CD14-positive monocyte (primary cell): Measurements from ENCODE around the gene CD37. TPM values are rescaled to one million over a fixed set of nuclear protein-coding genes. Genes with fewer than 3 reads are reported as not detected.

Experiments used
- DNase-seq, 3 donors: peaks; one replicate each; pipeline ENCODE4 v3.0.0-alpha.2; 2011 to 2022
- H2AFZ ChIP-seq: 2 replicates; pipeline ENCODE4 v1.6.0; 2012; ENCODE audit warnings: mild to moderate bottlenecking, low read depth, low read length, inconsistent platforms; ENCODE audit not compliant: insufficient read depth, poor library complexity, severe bottlenecking
- H3K27ac ChIP-seq, 2 donors: 1 replicate in 1 of 2; 2 replicates in 1 of 2; pipeline ENCODE4 v1.5.1; 2012 to 2013; ENCODE audit warnings: low read length in 2 of 2, control low read depth in 1 of 2, inconsistent platforms in 1 of 2, low read depth in 1 of 2, mild to moderate bottlenecking in 1 of 2
- H3K27me3 ChIP-seq, 2 donors: one replicate each; pipeline versions ENCODE4 v1.6.0 to v1.6.1; 2011 to 2013; ENCODE audit warnings: low read length in 2 of 2; ENCODE audit not compliant: control insufficient read depth in 2 of 2, insufficient read depth in 2 of 2
- H3K36me3 ChIP-seq, 2 donors: replicated peaks in 1 of 2; 1 replicate in 1 of 2; 2 replicates in 1 of 2; pipeline versions ENCODE4 v1.5.1 to v1.6.1; 2012 to 2013; ENCODE audit warnings: low read length in 2 of 2, control low read depth in 1 of 2, inconsistent platforms in 1 of 2, mild to moderate bottlenecking in 1 of 2; ENCODE audit not compliant: insufficient read depth in 2 of 2, control insufficient read depth in 1 of 2
- H3K4me1 ChIP-seq, 2 donors: 1 replicate in 1 of 2; 2 replicates in 1 of 2; pipeline versions ENCODE4 v1.5.1 to v1.6.1; 2012 to 2013; ENCODE audit warnings: low read length in 2 of 2, control low read depth in 1 of 2, inconsistent platforms in 1 of 2, mild to moderate bottlenecking in 1 of 2, moderate library complexity in 1 of 2; ENCODE audit not compliant: insufficient read depth in 2 of 2, control insufficient read depth in 1 of 2
- H3K4me2 ChIP-seq: replicated peaks from 2 replicates; pipeline ENCODE3; 2012; ENCODE audit warnings: low read length, moderate library complexity, mild to moderate bottlenecking; ENCODE audit not compliant: poor library complexity, severe bottlenecking; ENCODE audit errors: extremely low read depth
- H3K4me3 ChIP-seq, 3 experiments: fragments of 200-600 bp in 1 of 3; sonication (generic) in 1 of 3; replicated peaks in 1 of 3; 1 replicate in 2 of 3; 2 replicates in 1 of 3; pipeline ENCODE4 v1.5.1; 2011 to 2013; ENCODE audit warnings: low read length in 3 of 3, mild to moderate bottlenecking in 3 of 3, control low read depth in 2 of 3, low read depth in 2 of 3, inconsistent platforms in 1 of 3, moderate library complexity in 1 of 3
- H3K79me2 ChIP-seq: 2 replicates; pipeline ENCODE4 v1.6.0; 2012; ENCODE audit warnings: mild to moderate bottlenecking, control low read depth, inconsistent platforms, low read length, moderate library complexity; ENCODE audit not compliant: insufficient read depth
- H3K9ac ChIP-seq: 2 replicates; pipeline ENCODE4 v1.6.0; 2017; ENCODE audit warnings: low read length, mild to moderate bottlenecking; ENCODE audit not compliant: insufficient read depth, poor library complexity, severe bottlenecking
- H3K9me3 ChIP-seq, 2 donors: replicated peaks in 1 of 2; 1 replicate in 1 of 2; 2 replicates in 1 of 2; pipeline versions ENCODE4 v1.5.1 to v1.6.1; 2012 to 2013; ENCODE audit warnings: low read length in 2 of 2, control low read depth in 1 of 2; ENCODE audit not compliant: control insufficient read depth in 1 of 2, insufficient read depth in 1 of 2
- H4K20me1 ChIP-seq: 2 replicates; pipeline ENCODE4 v1.6.0; 2012; ENCODE audit warnings: mild to moderate bottlenecking, low read length, control low read depth, moderate library complexity; ENCODE audit not compliant: insufficient read depth
- H3K27ac Mint-ChIP-seq, 7 donors: one replicate each; pipeline ENCODE4 v1.8.0; 2020; ENCODE audit warnings: mild to moderate bottlenecking in 7 of 7, mixed read lengths in 7 of 7, moderate library complexity in 6 of 7, inconsistent platforms in 2 of 7
- H3K27me3 Mint-ChIP-seq, 3 donors: one replicate each; pipeline ENCODE4 v1.8.0; 2021 to 2022; ENCODE audit warnings: low read depth in 3 of 3, mild to moderate bottlenecking in 3 of 3, mixed read lengths in 3 of 3, moderate library complexity in 3 of 3, inconsistent platforms in 1 of 3
- H3K36me3 Mint-ChIP-seq, 2 donors: one replicate each; pipeline ENCODE4 v1.8.0; 2020; ENCODE audit warnings: mixed read lengths in 2 of 2, inconsistent platforms in 1 of 2, mild to moderate bottlenecking in 1 of 2
- H3K4me1 Mint-ChIP-seq: one replicate; pipeline ENCODE4 v1.8.0; 2020; ENCODE audit warnings: mild to moderate bottlenecking, mixed read lengths
- H3K4me3 Mint-ChIP-seq, 2 donors: one replicate each; pipeline ENCODE4 v1.8.0; 2020; ENCODE audit warnings: mild to moderate bottlenecking in 2 of 2, mixed read lengths in 2 of 2, moderate library complexity in 1 of 2
- H3K9me3 Mint-ChIP-seq, 7 donors: one replicate each; pipeline ENCODE4 v1.8.0; 2020 to 2022; ENCODE audit warnings: mixed read lengths in 7 of 7, mild to moderate bottlenecking in 6 of 7, moderate library complexity in 6 of 7, inconsistent platforms in 2 of 7
- intact Hi-C, 2 donors: fragments of 100-400 bp; cut with micrococcal nuclease; formaldehyde crosslinking; loops; one replicate each; pipeline versions ENCODE4 v1.15.0 to v1.15.1; 2023
- polyA plus RNA-seq, 3 donors: library from polyadenylated mRNA; depleted of rRNA in 1 of 3; unstranded in 2 of 3; stranded (reverse) in 1 of 3; fragments of 300-500 nt in 2 of 3; fragments of >200 nt in 1 of 3; fragmentation: Illumina TruSeq in 2 of 3; gene quantifications; 1 replicate in 2 of 3; 2 replicates in 1 of 3; pipeline ENCODE4 v1.2.3, GENCODE V29; 2012 to 2021
- TF ChIP-seq, protein P1 (sequence below): fragments of 200-600 bp; IDR thresholded peaks from one replicate; pipeline ENCODE4 v1.8.0; 2022; ENCODE audit warnings: antibody characterized with exemption, mild to moderate bottlenecking

Gene CD37
- polyA plus RNA-seq, 3 donors = 147 to 380 (median 194) TPM

DNA sequence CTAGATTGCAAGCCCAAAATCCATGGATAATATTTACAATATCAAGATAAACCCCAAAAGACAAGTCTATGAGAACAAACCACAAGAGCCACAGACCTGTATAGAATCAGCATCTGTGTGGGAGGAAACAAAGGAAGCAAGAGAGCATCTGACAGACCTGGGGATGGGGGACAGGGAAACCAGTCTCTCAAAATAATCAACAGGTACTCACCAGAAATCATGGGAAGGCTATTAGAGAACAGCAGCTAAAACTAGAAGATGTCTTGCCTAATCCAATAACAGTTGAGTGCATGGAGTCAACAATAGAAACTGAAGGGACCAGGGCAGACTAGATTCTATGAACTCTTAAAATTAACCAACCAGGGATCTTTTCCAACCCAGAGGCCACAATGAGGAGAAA, 18.9 kb upstream of the CD37 start:
- Histone ChIP-seq H3K27ac (no peak overlapping the region), H3K79me2 (no peaks in the 10 kb centered on the region), H3K4me3 (no peak overlapping the region), H2AFZ (no peak overlapping the region), H3K36me3 (no peaks in the 10 kb centered on the region), H3K27me3 (no peaks in the 10 kb centered on the region), H3K9ac (no peak overlapping the region), H3K9me3 (peaks cover 14 to 23% of the 10 kb centered on the region in 2 donors), H3K4me1 (no peaks in the 10 kb centered on the region), H3K4me2 (no peak overlapping the region), H4K20me1 (no peaks in the 10 kb centered on the region)
- TF ChIP-seq, protein P1, sequence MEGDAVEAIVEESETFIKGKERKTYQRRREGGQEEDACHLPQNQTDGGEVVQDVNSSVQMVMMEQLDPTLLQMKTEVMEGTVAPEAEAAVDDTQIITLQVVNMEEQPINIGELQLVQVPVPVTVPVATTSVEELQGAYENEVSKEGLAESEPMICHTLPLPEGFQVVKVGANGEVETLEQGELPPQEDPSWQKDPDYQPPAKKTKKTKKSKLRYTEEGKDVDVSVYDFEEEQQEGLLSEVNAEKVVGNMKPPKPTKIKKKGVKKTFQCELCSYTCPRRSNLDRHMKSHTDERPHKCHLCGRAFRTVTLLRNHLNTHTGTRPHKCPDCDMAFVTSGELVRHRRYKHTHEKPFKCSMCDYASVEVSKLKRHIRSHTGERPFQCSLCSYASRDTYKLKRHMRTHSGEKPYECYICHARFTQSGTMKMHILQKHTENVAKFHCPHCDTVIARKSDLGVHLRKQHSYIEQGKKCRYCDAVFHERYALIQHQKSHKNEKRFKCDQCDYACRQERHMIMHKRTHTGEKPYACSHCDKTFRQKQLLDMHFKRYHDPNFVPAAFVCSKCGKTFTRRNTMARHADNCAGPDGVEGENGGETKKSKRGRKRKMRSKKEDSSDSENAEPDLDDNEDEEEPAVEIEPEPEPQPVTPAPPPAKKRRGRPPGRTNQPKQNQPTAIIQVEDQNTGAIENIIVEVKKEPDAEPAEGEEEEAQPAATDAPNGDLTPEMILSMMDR = no peak
- intact Hi-C loops = no loop called here
- Mint-ChIP-seq H3K36me3 (peaks cover 3 to 9% of the 10 kb centered on the region in 2 donors), H3K27me3 (peaks cover 0 to 1% (median 0%) of the 10 kb centered on the region in 3 donors), H3K4me1 (peaks cover 4% of the 10 kb centered on the region), H3K9me3 (peaks cover 14 to 31% (median 20%) of the 10 kb centered on the region in 7 donors), H3K27ac (no peak overlapping the region), H3K4me3 (no peak overlapping the region)
- no peak for DNase-seq

DNA sequence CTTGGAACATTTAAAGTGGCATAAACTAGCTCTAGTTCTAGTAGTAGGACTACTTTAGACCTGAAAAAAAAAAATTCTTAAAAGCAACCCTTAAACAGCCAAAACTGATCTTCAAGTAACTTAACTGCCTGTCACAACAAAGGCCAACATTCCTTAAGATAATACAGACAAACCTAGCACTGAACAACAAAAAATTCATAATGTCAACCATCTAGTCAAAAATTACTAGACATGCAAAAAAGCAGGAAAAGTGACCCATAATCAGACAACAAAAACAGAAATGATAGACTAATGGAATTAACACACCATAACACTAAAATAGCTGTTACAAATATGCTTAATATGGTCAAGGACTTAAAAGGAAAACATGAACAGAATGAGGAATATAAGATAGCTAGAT, 16.9 kb upstream of the CD37 start:
- Histone ChIP-seq H3K9ac (no peak overlapping the region), H3K4me2 (no peak overlapping the region), H3K36me3 (no peaks in the 10 kb centered on the region), H4K20me1 (no peaks in the 10 kb centered on the region), H3K27me3 (no peaks in the 10 kb centered on the region), H3K4me3 (no peak overlapping the region), H3K9me3 (peaks cover 22 to 24% of the 10 kb centered on the region in 2 donors), H3K4me1 (no peaks in the 10 kb centered on the region), H3K27ac (no peak overlapping the region), H3K79me2 (no peaks in the 10 kb centered on the region), H2AFZ (no peak overlapping the region)
- Mint-ChIP-seq H3K4me3 (no peak overlapping the region), H3K27ac (no peak overlapping the region), H3K36me3 (peaks cover 3 to 9% of the 10 kb centered on the region in 2 donors), H3K9me3 (peaks cover 15 to 37% (median 24%) of the 10 kb centered on the region in 7 donors), H3K4me1 (peaks cover 2% of the 10 kb centered on the region), H3K27me3 (peaks cover 0 to 3% (median 0%) of the 10 kb centered on the region in 3 donors)
- no peak for DNase-seq
- intact Hi-C loops = no loop called here
- TF ChIP-seq, protein P1 = no peak
